SK-N-MC (cell line): Measurements from ENCODE around the gene DICER1.

Experiments
- EZH2 ChIP-seq: fragments of 200-600 bp; sonication (generic); IDR thresholded peaks from one replicate; pipeline ENCODE4 v1.6.1; 2017; ENCODE audit warnings: antibody characterized with exemption
- FOXP2 ChIP-seq: optimal IDR thresholded peaks from 2 replicates; pipeline ENCODE3; 2011; ENCODE audit warnings: mild to moderate bottlenecking, moderate library complexity; ENCODE audit not compliant: insufficient read depth; ENCODE audit errors: extremely low read length, control extremely low read depth
- POLR2AphosphoS5 ChIP-seq: IDR thresholded peaks from 2 replicates; pipeline ENCODE4 v1.6.1; 2012; ENCODE audit warnings: mild to moderate bottlenecking, low read depth, low read length, borderline replicate concordance

DNA sequence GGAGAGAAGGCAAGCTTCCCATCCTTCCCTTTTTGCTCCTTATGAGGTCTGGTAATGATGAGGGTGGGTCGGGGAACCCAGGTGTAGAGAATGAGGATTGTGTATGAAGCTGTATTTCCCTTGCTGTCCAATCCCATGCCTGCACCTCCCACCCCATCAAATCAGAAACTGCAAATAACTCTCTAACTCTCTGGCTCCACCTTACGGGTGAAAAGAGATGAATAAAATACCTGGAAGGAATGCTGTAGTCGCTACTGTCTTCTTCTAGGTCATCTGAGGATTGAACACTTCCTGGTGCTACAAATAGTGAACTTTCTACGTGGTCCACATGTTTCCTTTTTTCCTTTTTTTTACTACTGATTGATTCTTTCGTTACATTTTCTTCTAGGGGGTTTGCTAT is 38.9 kb upstream of the DICER1 start:
- TF ChIP-seq POLR2AphosphoS5 (no peak), EZH2 (no peak), FOXP2 (no peak)
